Trophoblast cell (in vitro differentiated cells and primary cell): Measurements from ENCODE around the gene MSANTD2.

Experiments used
- DNase-seq, 2 donors: peaks; one replicate each; pipeline ENCODE4 v3.0.0-alpha.2; 2016
- H2AFZ ChIP-seq: 2 replicates; pipeline ENCODE4 v1.6.1; 2013; ENCODE audit warnings: low read length, moderate library complexity, mild to moderate bottlenecking; ENCODE audit not compliant: insufficient read depth, poor library complexity
- H2AK5ac ChIP-seq: 2 replicates; pipeline ENCODE4 v1.6.1; 2013; ENCODE audit warnings: mild to moderate bottlenecking, low read length
- H2BK120ac ChIP-seq: 2 replicates; pipeline ENCODE4 v1.6.1; 2013; ENCODE audit warnings: low read length, mild to moderate bottlenecking, moderate library complexity; ENCODE audit not compliant: insufficient read depth, poor library complexity
- H2BK12ac ChIP-seq: 2 replicates; pipeline ENCODE4 v1.6.1; 2013; ENCODE audit warnings: mild to moderate bottlenecking, low read length, moderate library complexity
- H2BK5ac ChIP-seq: 2 replicates; pipeline ENCODE4 v1.6.1; 2013; ENCODE audit warnings: low read length, low read depth, moderate library complexity, mild to moderate bottlenecking; ENCODE audit not compliant: poor library complexity
- H3K14ac ChIP-seq: 2 replicates; pipeline ENCODE4 v1.6.1; 2013; ENCODE audit warnings: mild to moderate bottlenecking, low read length
- H3K18ac ChIP-seq: 2 replicates; pipeline ENCODE4 v1.6.1; 2013; ENCODE audit warnings: mild to moderate bottlenecking, low read length
- H3K23ac ChIP-seq: 2 replicates; pipeline ENCODE4 v1.6.1; 2013; ENCODE audit warnings: low read length
- H3K27ac ChIP-seq: 2 replicates; pipeline ENCODE4 v1.5.1; 2013; ENCODE audit warnings: low read depth, mild to moderate bottlenecking, inconsistent platforms, low read length, moderate library complexity
- H3K27me3 ChIP-seq: 2 replicates; pipeline ENCODE4 v1.6.1; 2013; ENCODE audit warnings: inconsistent platforms, mild to moderate bottlenecking, low read length, moderate library complexity; ENCODE audit not compliant: insufficient read depth
- H3K36me3 ChIP-seq, 2 experiments: 1 replicate in 1 of 2; 2 replicates in 1 of 2; pipeline ENCODE4 v1.6.1; 2013; ENCODE audit warnings: low read length in 2 of 2, mild to moderate bottlenecking in 2 of 2, moderate library complexity in 1 of 2; ENCODE audit not compliant: insufficient read depth in 2 of 2, control insufficient read depth in 1 of 2
- H3K4ac ChIP-seq: 2 replicates; pipeline ENCODE4 v1.6.1; 2013; ENCODE audit warnings: low read depth, mild to moderate bottlenecking, low read length, moderate library complexity
- H3K4me1 ChIP-seq, 2 experiments: 1 replicate in 1 of 2; 2 replicates in 1 of 2; pipeline ENCODE4 v1.6.1; 2013; ENCODE audit warnings: low read length in 2 of 2, mild to moderate bottlenecking in 2 of 2, moderate library complexity in 1 of 2; ENCODE audit not compliant: insufficient read depth in 2 of 2, control insufficient read depth in 1 of 2
- H3K4me2 ChIP-seq: 2 replicates; pipeline ENCODE4 v1.6.1; 2013; ENCODE audit warnings: inconsistent platforms, mild to moderate bottlenecking, low read length, moderate library complexity
- H3K4me3 ChIP-seq: 2 replicates; pipeline ENCODE4 v1.5.1; 2013; ENCODE audit warnings: mild to moderate bottlenecking, low read depth, low read length, inconsistent platforms
- H3K79me1 ChIP-seq: one replicate; pipeline ENCODE4 v1.6.1; 2013; ENCODE audit warnings: low read length
- H3K79me2 ChIP-seq: 2 replicates; pipeline ENCODE4 v1.6.1; 2013; ENCODE audit warnings: low read length, mild to moderate bottlenecking; ENCODE audit not compliant: control insufficient read depth, insufficient read depth, poor library complexity
- H3K9ac ChIP-seq: 2 replicates; pipeline ENCODE4 v1.6.1; 2013; ENCODE audit warnings: mild to moderate bottlenecking, low read length
- H3K9me3 ChIP-seq: 2 replicates; pipeline ENCODE4 v1.6.1; 2013; ENCODE audit warnings: low read depth, mild to moderate bottlenecking, control low read depth, inconsistent platforms, low read length; ENCODE audit not compliant: insufficient read depth
- H4K12ac ChIP-seq: 2 replicates; pipeline ENCODE4 v1.6.1; 2013; ENCODE audit warnings: low read depth, mild to moderate bottlenecking, low read length, moderate library complexity
- H4K8ac ChIP-seq: 2 replicates; pipeline ENCODE4 v1.6.1; 2013; ENCODE audit warnings: low read depth, mild to moderate bottlenecking, low read length, moderate library complexity
- H4K91ac ChIP-seq: one replicate; pipeline ENCODE4 v1.6.1; 2013; ENCODE audit warnings: low read depth, mild to moderate bottlenecking, low read length, moderate library complexity
- WGBS: extraction: QIAGEN DNeasy Blood & Tissue Kit; methylation state at CpG from one replicate; pipeline ENCODE4 v1.1.7; 2013; ENCODE audit warnings: missing lambda C conversion rate; ENCODE audit not compliant: insufficient read length, insufficient coverage; ENCODE audit errors: extremely low coverage; 5-methylcytosine and 5-hydroxymethylcytosine counted together

MSANTD2 gene

GRCh38 chr11:124821995-124822730 lies 22.0 kb upstream of the MSANTD2 start:
- H3K9ac ChIP-seq: no peak overlapping the region
- H4K8ac ChIP-seq: no peak overlapping the region
- no CpG with 5 or more reads among the region's 6 CpGs for WGBS
- H3K4me1 ChIP-seq: no peaks in the 10 kb centered on the region
- no peak overlapping the region for H3K4ac ChIP-seq
- DNase-seq: no peak
- no peak overlapping the region for H3K18ac ChIP-seq
- no peak overlapping the region for H3K27ac ChIP-seq
- H3K27me3 ChIP-seq: no peaks in the 10 kb centered on the region
- no peak overlapping the region for H4K91ac ChIP-seq
- no peak overlapping the region for H2BK12ac ChIP-seq
- no peak overlapping the region for H3K23ac ChIP-seq
- H3K14ac ChIP-seq: no peak overlapping the region
- no peak overlapping the region for H2AK5ac ChIP-seq
- H3K9me3 ChIP-seq: peaks cover 2% of the 10 kb centered on the region
- no peak overlapping the region for H3K4me3 ChIP-seq
- H2AFZ ChIP-seq: no peak overlapping the region
- no peaks in the 10 kb centered on the region for H3K79me2 ChIP-seq
- H2BK120ac ChIP-seq: no peak overlapping the region
- H3K4me2 ChIP-seq: no peak overlapping the region
- no peak overlapping the region for H2BK5ac ChIP-seq
- H4K12ac ChIP-seq: no peak overlapping the region
- no peaks in the 10 kb centered on the region for H3K79me1 ChIP-seq
- H3K36me3 ChIP-seq: no peaks in the 10 kb centered on the region

GRCh38 chr11:124817036-124817435 lies 16.8 kb upstream of the MSANTD2 start:
- no peak overlapping the region for H4K91ac ChIP-seq
- H3K14ac ChIP-seq: no peak overlapping the region
- no peak overlapping the region for H3K4ac ChIP-seq
- no peak overlapping the region for H3K4me3 ChIP-seq
- no peaks in the 10 kb centered on the region for H3K79me2 ChIP-seq
- H2BK5ac ChIP-seq: no peak overlapping the region
- no CpG with 5 or more reads among the region's 3 CpGs for WGBS
- H3K9ac ChIP-seq: no peak overlapping the region
- DNase-seq: no peak
- H2BK120ac ChIP-seq: no peak overlapping the region
- H2AFZ ChIP-seq: no peak overlapping the region
- no peaks in the 10 kb centered on the region for H3K79me1 ChIP-seq
- H3K27me3 ChIP-seq: no peaks in the 10 kb centered on the region
- no peak overlapping the region for H3K18ac ChIP-seq
- no peaks in the 10 kb centered on the region for H3K9me3 ChIP-seq
- H2BK12ac ChIP-seq: no peak overlapping the region
- H2AK5ac ChIP-seq: no peak overlapping the region
- H3K23ac ChIP-seq: no peak overlapping the region
- H3K4me2 ChIP-seq: no peak overlapping the region
- no peaks in the 10 kb centered on the region for H3K36me3 ChIP-seq
- no peak overlapping the region for H3K27ac ChIP-seq
- H3K4me1 ChIP-seq: no peaks in the 10 kb centered on the region
- no peak overlapping the region for H4K8ac ChIP-seq
- no peak overlapping the region for H4K12ac ChIP-seq

- Histone ChIP-seq H2BK120ac (no peak overlapping the region), H3K27me3 (no peaks in the 10 kb centered on the region), H3K14ac (no peak overlapping the region), H2BK12ac (no peak overlapping the region), H3K4me2 (no peak overlapping the region), H2AK5ac (no peak overlapping the region), H4K8ac (no peak overlapping the region), H3K9ac (no peak overlapping the region), H2BK5ac (no peak overlapping the region), H3K23ac (no peak overlapping the region), H3K4me1 (no peaks in the 10 kb centered on the region), H3K27ac (no peak overlapping the region), H4K12ac (no peak overlapping the region), H4K91ac (no peak overlapping the region), H3K79me2 (no peaks in the 10 kb centered on the region), H3K36me3 (no peaks in the 10 kb centered on the region), H3K18ac (no peak overlapping the region), H2AFZ (no peak overlapping the region), H3K4me3 (no peak overlapping the region), H3K79me1 (no peaks in the 10 kb centered on the region), H3K9me3 (no peaks in the 10 kb centered on the region), H3K4ac (no peak overlapping the region)
- no CpG with 5 or more reads among the region's 1 CpG for WGBS
- no peak for DNase-seq
Measured at GRCh38 chr11:124814739-124815138, 14.5 kb upstream of the MSANTD2 start.

- Histone ChIP-seq H3K9me3 (no peaks in the 10 kb centered on the region), H3K4me1 (no peaks in the 10 kb centered on the region), H3K4ac (no peak overlapping the region), H3K36me3 (no peaks in the 10 kb centered on the region), H2BK5ac (no peak overlapping the region), H3K79me2 (no peaks in the 10 kb centered on the region), H3K18ac (no peak overlapping the region), H4K91ac (no peak overlapping the region), H3K27ac (no peak overlapping the region), H3K27me3 (no peaks in the 10 kb centered on the region), H3K23ac (no peak overlapping the region), H3K4me3 (no peak overlapping the region), H2AK5ac (no peak overlapping the region), H2BK12ac (no peak overlapping the region), H2BK120ac (no peak overlapping the region), H4K12ac (no peak overlapping the region), H2AFZ (no peak overlapping the region), H3K79me1 (no peaks in the 10 kb centered on the region), H4K8ac (no peak overlapping the region), H3K4me2 (no peak overlapping the region), H3K14ac (no peak overlapping the region), H3K9ac (no peak overlapping the region)
- WGBS: no CpG with 5 or more reads among the region's 1 CpG
- peak; percentile 32 to 95 for DNase-seq
Measured at GRCh38 chr11:124812876-124813275, 12.7 kb upstream of the MSANTD2 start.
